ENCODE results near the gene DOK1. TPM values are rescaled to one million over a fixed set of nuclear protein-coding genes. Genes with fewer than 3 reads are reported as not detected.

DOK1 gene
- total RNA-seq, 2 experiments from 2014 or later = 19.6 to 23.5 TPM

DNA sequence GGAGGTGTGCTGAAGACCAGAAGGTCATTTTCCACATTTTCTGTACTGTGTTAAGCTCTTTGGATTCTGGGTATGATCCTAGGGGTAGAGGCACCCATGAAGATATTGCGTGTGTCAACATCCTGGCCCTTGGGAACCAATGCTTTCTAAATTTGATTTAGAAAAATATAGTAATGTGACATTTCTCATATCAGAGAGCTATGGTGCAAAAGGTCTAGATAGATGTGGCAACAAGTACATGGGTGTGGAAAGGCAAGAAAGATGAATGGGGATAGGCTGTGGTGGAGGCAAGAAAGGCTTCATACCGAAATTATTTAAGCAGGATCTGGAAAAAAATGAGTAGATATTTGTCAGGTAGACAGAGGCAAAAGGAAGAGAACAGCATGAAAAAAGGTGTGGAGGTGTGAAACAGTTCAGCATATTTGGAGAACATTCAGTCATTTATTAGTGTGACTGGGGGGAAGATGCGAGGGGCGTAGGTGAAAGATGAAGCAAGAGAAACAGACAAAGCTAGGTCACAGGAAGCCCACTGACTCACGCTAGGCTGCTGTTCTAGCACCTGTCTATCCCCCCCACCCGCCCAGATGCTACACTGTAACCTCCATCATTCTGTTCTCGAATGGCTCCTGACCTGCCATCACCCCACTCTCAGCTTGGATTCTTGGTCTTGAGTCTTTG, 11.7 kb downstream of the DOK1 start:
- no peak for DNase-seq
- H3K4me1 Mint-ChIP-seq = peaks cover 30% of the 10 kb centered on the region
- H3K27ac Mint-ChIP-seq = peak overlapping the region; percentile 76

DNA sequence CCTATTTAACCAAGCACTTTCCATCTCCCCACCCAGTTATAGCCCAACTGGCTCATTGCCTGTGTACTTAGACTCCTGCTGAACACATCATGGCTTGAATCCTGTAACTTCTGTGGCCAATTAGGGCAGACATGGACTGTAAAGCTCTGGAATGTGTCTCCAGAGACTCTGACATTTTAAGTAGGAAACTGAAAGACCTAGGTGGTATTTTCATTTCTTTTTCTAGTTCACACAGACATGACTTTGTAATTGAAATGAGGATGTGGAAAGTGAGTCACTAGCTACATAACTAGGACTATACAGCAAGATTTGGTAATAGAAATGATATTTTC, 12.2 kb downstream of the DOK1 start:
- Mint-ChIP-seq H3K27ac (peak overlapping the region; percentile 76), H3K4me1 (peaks cover 30% of the 10 kb centered on the region), H3K4me3 (no peak overlapping the region), H3K9me3 (no peaks in the 10 kb centered on the region), H3K36me3 (peaks cover 3% of the 10 kb centered on the region), H3K27me3 (peaks cover 19% of the 10 kb centered on the region)
- no peak for DNase-seq

More for the DNA sequence above, 11.7 kb downstream of the DOK1 start:
- Mint-ChIP-seq H3K4me3 (no peak overlapping the region), H3K9me3 (no peaks in the 10 kb centered on the region), H3K36me3 (peaks cover 3% of the 10 kb centered on the region), H3K27me3 (peaks cover 24% of the 10 kb centered on the region)

DNA sequence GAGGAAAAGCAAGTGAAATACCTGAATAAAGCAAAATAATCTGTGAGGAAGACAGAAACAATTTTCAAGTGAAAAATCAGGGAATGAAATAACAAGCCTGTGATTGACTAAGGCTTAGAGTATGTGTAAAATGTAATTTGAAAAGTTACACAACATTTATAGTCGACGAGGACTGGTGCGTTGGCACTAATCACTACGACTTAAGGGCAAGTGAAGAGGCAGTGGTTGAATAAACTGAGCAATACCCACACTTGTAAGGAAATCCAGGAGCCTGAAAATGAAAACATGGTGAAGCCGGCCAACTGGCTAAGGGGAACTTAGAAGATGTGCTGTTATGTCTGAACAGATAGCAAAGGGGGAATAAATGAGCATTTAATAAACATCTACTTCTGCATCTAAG, 13.4 kb downstream of the DOK1 start:
- peaks cover 3% of the 10 kb centered on the region for H3K36me3 Mint-ChIP-seq
- peaks cover 1% of the 10 kb centered on the region for H3K9me3 Mint-ChIP-seq
- H3K27ac Mint-ChIP-seq = no peak overlapping the region
- no peak for DNase-seq
- H3K4me3 Mint-ChIP-seq = no peak overlapping the region
- peaks cover 7% of the 10 kb centered on the region for H3K27me3 Mint-ChIP-seq
- peaks cover 29% of the 10 kb centered on the region for H3K4me1 Mint-ChIP-seq

DNA sequence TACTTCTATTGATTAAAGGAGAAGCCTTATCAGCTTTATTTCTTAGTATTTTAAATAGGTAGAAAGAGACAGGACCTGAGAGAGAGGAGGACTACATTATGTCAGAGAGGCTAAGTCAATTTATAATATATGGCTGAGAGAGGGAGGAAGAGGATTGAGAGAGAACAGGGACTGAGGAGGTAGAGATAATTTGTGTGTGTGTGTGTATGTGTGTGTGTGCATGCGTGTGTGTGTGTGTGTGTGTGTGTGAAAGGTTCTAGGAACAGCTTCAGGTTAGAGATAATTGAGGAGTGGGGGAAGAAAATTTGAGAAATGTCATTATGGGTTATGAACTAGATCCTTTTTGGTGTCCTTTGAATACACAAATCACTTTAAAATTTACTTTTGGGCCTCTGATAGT, 15.2 kb downstream of the DOK1 start:
- peaks cover 42% of the 10 kb centered on the region for H3K4me1 Mint-ChIP-seq
- no peak overlapping the region for H3K27ac Mint-ChIP-seq
- peaks cover 4% of the 10 kb centered on the region for H3K36me3 Mint-ChIP-seq
- no peaks in the 10 kb centered on the region for H3K27me3 Mint-ChIP-seq
- H3K9me3 Mint-ChIP-seq = peaks cover 1% of the 10 kb centered on the region
- DNase-seq = no peak
- no peak overlapping the region for H3K4me3 Mint-ChIP-seq

DNA sequence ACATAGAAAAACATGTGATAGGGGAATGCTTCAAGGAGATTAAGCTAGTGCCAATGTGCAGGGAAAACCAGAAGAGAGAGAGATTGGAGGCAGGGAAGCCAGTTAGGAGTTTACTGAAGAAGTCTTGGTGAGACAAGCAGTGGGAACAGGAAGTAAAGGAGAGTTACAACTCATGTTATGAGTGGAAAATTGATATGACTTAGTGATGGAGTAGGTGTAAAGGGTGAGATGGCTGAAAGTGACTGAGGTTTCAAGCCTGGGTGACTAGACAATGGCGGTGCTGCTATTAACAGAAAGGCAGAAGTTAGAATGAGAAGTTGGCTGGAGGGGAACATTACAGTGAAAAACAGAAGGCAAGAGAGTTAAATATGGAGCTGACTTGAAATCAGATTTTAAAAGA, 16.5 kb downstream of the DOK1 start:
- no peak for DNase-seq
- H3K9me3 Mint-ChIP-seq = peaks cover 1% of the 10 kb centered on the region
- peaks cover 39% of the 10 kb centered on the region for H3K4me1 Mint-ChIP-seq
- peaks cover 5% of the 10 kb centered on the region for H3K36me3 Mint-ChIP-seq
- no peak overlapping the region for H3K27ac Mint-ChIP-seq
- H3K4me3 Mint-ChIP-seq = no peak overlapping the region
- H3K27me3 Mint-ChIP-seq = no peaks in the 10 kb centered on the region

DNA sequence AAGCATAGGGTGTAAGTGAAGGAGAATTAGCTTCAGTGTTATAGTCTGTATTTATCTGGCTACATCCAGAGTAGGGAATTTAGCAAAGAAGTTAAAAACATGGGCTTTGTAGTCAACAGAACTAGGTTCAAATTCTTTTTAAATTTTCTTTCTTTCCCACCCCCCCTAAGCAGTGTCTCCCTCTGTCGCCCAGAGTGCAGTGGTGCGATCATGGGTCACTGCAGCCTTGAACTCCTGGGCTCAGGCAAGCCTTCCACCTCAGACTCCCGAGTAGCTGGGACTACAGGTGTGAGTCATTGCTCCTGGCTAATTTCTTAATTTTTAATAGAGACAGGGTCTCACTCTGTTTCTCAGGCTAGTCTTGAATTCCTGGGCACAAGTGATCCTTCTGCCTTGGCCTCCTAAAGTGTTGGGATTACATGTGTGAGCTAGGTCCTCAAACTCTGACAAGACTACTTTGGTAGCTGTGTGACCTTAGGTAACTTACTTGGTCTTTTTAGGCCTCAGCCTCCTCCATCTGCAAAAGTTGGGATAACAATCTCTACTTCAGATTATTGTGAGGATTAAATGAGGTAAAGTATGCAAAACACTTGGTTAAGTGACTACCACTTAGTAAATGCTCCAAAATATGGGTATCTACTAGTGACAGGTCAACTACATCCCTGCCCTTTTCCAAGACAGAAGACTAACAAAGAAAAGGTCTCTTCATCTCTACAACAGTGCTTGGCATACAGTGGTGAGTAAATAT, 17.8 kb downstream of the DOK1 start:
- no peak for DNase-seq
- H3K4me1 Mint-ChIP-seq = peaks cover 32% of the 10 kb centered on the region
- no peaks in the 10 kb centered on the region for H3K27me3 Mint-ChIP-seq
- no peak overlapping the region for H3K4me3 Mint-ChIP-seq
- H3K36me3 Mint-ChIP-seq = peaks cover 5% of the 10 kb centered on the region
- no peak overlapping the region for H3K27ac Mint-ChIP-seq
- peaks cover 1% of the 10 kb centered on the region for H3K9me3 Mint-ChIP-seq

DNA sequence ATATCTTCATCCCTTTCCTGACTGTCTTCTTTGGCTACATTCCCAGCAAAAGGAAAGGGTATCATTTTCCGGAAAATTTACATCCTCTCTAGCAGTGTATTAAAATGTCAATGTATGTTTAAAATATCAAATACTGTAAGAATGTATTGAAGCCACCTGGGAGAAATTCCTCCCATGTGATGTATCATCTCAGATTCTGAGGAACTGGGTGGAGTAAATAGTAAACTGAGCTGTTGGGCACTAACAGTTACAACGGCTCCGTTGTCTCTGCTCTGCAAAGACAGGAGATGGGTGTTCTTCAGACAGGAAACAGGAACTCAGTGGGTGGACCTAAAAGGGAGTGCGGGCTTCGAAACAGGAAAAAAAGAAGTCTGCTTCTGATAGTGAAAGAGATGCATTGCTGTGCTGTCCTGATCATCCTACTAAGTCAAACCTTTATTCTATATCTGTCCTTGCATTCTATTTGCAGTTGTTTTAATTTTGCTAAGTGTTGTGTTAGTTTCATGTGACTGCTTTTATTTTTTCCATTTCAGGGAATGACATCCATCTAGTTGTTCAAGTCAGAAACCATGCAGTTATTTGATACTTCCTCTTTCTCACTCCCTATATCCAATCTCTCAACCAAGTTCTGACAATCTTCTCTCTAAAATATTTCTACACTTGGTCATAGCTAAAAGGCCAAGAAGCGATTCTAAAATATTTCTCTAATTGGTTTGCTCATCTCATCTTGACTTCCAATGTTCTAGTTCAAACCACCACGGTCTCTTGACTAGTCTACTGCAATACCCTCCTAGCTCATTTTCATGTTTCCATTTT, 19.4 kb downstream of the DOK1 start:
- Mint-ChIP-seq H3K9me3 (peaks cover 1% of the 10 kb centered on the region), H3K27ac (peak overlapping the region; percentile 78), H3K36me3 (peaks cover 2% of the 10 kb centered on the region), H3K4me3 (peak overlapping the region; percentile 56), H3K27me3 (no peaks in the 10 kb centered on the region), H3K4me1 (peaks cover 27% of the 10 kb centered on the region)
- DNase-seq = no peak

DNA sequence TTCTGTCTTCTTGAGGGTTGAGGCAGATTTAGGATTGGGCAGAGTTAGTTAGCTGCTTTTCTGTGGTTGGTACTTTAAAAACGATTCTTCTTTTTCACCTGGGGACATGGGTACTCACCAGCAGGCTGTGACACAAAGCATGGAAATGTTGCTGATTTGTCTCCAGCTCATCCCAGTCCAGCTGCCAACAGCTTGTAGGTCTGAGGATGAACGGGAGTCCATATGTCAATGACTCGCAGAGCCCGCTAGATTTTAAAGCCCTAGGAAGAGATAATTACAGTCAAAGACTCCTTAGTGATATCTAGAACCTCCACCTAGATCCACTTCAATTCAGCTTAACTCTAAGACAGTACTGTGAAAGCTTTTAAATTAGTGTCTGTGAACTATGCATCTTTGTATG, 20.8 kb downstream of the DOK1 start:
- Mint-ChIP-seq H3K4me3 (no peak overlapping the region), H3K36me3 (peaks cover 2% of the 10 kb centered on the region), H3K4me1 (peaks cover 24% of the 10 kb centered on the region), H3K9me3 (peaks cover 1% of the 10 kb centered on the region), H3K27ac (no peak overlapping the region), H3K27me3 (peaks cover 4% of the 10 kb centered on the region)
- DNase-seq = no peak

DNA sequence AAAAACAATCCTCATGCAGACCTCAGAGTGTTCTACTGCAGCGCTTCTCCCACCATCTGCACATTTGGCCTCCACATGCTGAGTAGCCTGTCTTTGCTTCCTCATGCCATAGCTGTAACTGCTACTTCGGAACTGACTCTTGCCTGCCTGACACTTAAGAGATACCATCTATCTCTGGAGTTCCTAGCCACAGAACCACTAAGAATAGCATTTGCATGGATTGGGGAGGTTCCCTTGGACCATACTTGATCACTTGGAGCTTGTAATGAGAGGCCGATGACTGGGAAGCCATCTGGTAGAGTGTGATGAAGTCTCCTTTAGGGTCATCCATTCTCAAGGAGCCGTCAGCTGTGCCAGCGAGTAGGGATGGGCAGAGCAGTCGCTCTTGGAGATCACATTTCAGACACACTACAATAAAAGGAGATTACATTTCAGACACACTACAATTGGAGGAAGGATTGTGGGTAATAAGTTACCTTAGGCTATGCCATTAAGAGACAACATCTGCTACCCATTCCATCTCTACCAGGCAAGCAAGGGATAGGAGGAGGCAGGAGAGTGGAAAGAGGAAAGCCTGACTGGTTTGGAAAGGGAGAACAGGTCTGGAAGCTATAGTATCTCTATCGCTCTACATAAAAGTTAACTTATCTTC, 21.8 kb downstream of the DOK1 start:
- peaks cover 2% of the 10 kb centered on the region for H3K36me3 Mint-ChIP-seq
- peaks cover 5% of the 10 kb centered on the region for H3K27me3 Mint-ChIP-seq
- H3K9me3 Mint-ChIP-seq = peaks cover 1% of the 10 kb centered on the region
- no peak overlapping the region for H3K27ac Mint-ChIP-seq
- peaks cover 24% of the 10 kb centered on the region for H3K4me1 Mint-ChIP-seq
- H3K4me3 Mint-ChIP-seq = no peak overlapping the region
- DNase-seq = no peak

DNA sequence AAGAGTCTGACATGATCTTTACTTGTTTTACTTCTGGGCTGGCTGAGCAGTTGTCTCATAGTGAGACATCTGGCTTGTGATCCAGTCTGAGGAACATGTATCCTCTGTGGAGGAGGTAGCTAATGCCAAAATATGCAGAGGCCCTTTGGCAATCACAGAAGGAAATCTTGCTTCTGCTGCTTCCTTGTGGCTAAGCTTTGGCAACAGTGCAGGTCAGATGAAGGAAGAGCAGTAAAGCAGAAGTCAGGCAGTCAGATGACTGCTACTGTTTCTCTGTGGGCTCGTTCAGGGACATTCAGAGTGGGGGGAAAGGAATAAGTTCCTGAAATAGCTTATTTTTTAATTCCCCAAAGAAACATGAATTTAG, 22.3 kb downstream of the DOK1 start:
- peaks cover 1% of the 10 kb centered on the region for H3K9me3 Mint-ChIP-seq
- DNase-seq = no peak
- peaks cover 24% of the 10 kb centered on the region for H3K4me1 Mint-ChIP-seq
- H3K36me3 Mint-ChIP-seq = peaks cover 2% of the 10 kb centered on the region
- H3K27me3 Mint-ChIP-seq = peaks cover 5% of the 10 kb centered on the region
- H3K4me3 Mint-ChIP-seq = no peak overlapping the region
- no peak overlapping the region for H3K27ac Mint-ChIP-seq

DNA sequence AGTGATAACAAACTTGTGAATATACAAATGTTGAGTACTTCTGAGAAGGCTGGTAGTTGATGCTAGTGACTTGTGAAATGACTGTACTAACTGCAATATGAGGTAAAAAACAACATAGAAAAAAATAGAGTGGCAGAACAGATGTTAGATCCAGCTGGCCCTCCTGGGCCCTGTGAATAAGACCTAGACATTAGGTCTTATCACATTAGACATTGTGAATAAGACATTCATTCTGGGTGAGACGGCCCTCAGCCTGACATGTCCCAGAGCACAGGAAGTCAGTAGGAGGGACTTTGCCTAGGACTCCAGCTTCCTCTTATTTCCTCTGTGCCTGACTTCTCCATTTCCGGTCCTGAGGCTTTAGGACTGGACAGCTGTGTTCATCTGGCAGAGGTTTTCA, 22.9 kb downstream of the DOK1 start:
- Mint-ChIP-seq H3K27ac (no peak overlapping the region), H3K4me1 (peaks cover 22% of the 10 kb centered on the region)

DNA sequence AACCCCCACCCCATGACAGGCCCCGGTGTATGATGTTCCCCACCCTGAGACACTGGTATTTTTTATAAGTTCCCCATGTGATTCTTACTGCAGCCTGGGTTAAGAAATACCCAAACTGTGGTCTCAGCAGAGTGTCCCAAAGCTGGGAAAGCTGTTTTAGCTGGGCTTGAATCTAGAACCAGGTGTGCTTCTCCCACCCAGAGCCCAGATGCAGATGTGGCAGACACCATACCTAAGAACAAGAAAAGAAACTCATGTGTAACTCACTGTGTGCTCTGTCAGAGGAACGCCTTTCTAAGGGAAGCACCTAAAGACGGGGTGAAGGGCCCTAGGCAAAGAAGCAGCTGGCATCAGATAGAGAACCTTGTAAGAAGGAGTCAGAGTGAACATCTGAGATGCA, 23.9 kb downstream of the DOK1 start:
- Mint-ChIP-seq H3K36me3 (peaks cover 2% of the 10 kb centered on the region), H3K4me1 (peaks cover 21% of the 10 kb centered on the region), H3K9me3 (no peaks in the 10 kb centered on the region), H3K27ac (no peak overlapping the region), H3K27me3 (peaks cover 5% of the 10 kb centered on the region), H3K4me3 (no peak overlapping the region)
- no peak for DNase-seq

More for the DNA sequence above, 22.9 kb downstream of the DOK1 start:
- Mint-ChIP-seq H3K36me3 (peaks cover 2% of the 10 kb centered on the region), H3K27me3 (peaks cover 5% of the 10 kb centered on the region), H3K4me3 (no peak overlapping the region), H3K9me3 (no peaks in the 10 kb centered on the region)
- no peak for DNase-seq

DNA sequence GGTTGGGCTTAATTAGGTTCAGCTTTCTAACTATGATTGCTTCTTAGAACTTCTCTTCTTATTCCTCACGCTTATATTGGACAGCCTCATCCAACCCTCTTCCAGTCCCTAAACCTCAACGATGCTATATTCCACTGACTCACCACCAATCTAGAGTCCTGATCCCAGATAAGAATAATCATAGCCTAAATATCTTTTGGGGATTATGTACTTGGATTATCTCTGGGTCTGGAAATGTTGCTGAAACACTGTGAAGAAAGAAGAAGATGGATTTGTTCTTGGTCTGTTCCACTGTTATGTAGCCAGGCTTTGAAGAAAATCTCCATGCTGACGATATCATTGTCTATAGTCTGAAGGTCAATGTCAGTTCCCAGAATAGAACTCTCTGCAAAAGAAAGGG, 26.9 kb downstream of the DOK1 start:
- peaks cover 9% of the 10 kb centered on the region for H3K27me3 Mint-ChIP-seq
- no peak for DNase-seq

DNA sequence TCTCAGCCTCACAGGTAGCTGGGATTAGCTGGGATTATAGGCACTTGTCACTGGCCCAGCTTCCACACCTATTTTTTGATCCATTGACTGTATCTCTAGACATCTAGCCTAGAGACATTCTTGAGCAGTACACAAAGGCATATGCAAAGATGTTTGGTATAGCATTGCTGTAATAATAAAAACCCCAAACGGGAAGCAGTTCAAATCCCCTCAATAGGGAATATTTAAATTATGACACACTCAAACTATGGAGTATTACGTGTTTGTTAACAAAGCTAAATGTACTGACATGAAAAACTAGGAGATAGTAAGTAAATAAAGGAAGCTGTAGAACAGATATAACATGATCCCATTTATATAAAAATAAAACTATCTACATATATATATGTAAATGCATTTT, 27.7 kb downstream of the DOK1 start:
- DNase-seq = no peak
- Mint-ChIP-seq H3K9me3 (no peaks in the 10 kb centered on the region), H3K4me3 (no peak overlapping the region), H3K27ac (no peak overlapping the region), H3K27me3 (peaks cover 9% of the 10 kb centered on the region), H3K36me3 (no peaks in the 10 kb centered on the region), H3K4me1 (peaks cover 28% of the 10 kb centered on the region)

More for the DNA sequence above, 26.9 kb downstream of the DOK1 start:
- Mint-ChIP-seq H3K9me3 (no peaks in the 10 kb centered on the region), H3K4me3 (no peak overlapping the region), H3K27ac (no peak overlapping the region), H3K4me1 (peaks cover 29% of the 10 kb centered on the region), H3K36me3 (no peaks in the 10 kb centered on the region)

DNA sequence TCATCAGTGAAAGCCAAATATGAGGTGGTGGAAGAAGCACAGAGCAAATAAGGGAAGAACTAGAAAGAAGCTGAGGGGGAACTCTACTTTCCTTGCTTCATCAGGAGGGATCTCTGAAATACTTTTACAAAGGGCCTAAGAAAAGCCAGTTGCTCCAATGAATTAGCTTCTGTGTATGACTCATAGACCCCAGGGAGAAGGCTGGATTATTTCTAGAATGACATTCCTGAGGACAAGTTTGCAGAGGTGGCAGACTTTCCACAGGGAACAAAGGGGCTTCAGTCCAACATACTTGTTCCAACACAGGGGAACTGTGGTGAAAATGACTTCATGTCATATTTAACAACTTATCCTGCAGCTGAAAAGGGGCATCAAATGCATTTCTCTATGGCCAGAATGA, 29.0 kb downstream of the DOK1 start:
- Mint-ChIP-seq H3K9me3 (no peaks in the 10 kb centered on the region), H3K36me3 (no peaks in the 10 kb centered on the region), H3K4me3 (no peak overlapping the region), H3K27ac (no peak overlapping the region), H3K4me1 (peaks cover 25% of the 10 kb centered on the region), H3K27me3 (peaks cover 9% of the 10 kb centered on the region)
- DNase-seq = no peak
